ENCODE data around the gene HMCN1. TPM values are rescaled to one million over a fixed set of nuclear protein-coding genes. Genes with fewer than 3 reads are reported as not detected.

HMCN1 gene
- polyA plus RNA-seq, 1 of the 3 experiments (the other 2 are of a cell fraction), result 59.5 TPM

- peaks cover 3 to 5% of the 10 kb centered on the region in 2 experiments for H3K36me3 ChIP-seq (replicated peaks in 1 of 2; ENCODE audit: control insufficient read depth in 1 of 2, insufficient read depth in 2 of 2, low read length in 1 of 2)
- H3K9ac ChIP-seq, result no peak overlapping the region
- WGBS (ENCODE audit: low lambda C conversion rate), result 6% methylated on average over 3 of the region's 3 CpGs
- peak overlapping the region; percentile 72 to 74; a peak in 3 of 4 replicates for H3K27ac ChIP-seq (ENCODE audit: low read depth in 2 of 2, low read length in 1 of 2)
- H3F3A ChIP-seq (replicated peaks; ENCODE audit: insufficient read depth), result peaks cover 25% of the 10 kb centered on the region
- POLR2A ChIA-PET, result no interaction called here
- peak overlapping the region; percentile 3; the same call in 1 of the 2 replicates for H2AFZ ChIP-seq (ENCODE audit: low read depth)
- no peak overlapping the region for H3K4me2 ChIP-seq
- no peaks in the 10 kb centered on the region for H3K27me3 ChIP-seq (ENCODE audit: insufficient read depth)
- H4K20me1 ChIP-seq (ENCODE audit: insufficient read depth), result no peaks in the 10 kb centered on the region
- H3K9me3 ChIP-seq, result no peaks in the 10 kb centered on the region
- DNase-seq, result no peak
- H3K79me2 ChIP-seq (ENCODE audit: insufficient read depth), result no peaks in the 10 kb centered on the region
- H3K9me2 ChIP-seq, result no peaks in the 10 kb centered on the region
- no peak for TF ChIP-seq FOXM1 (IDR thresholded peaks at IDR 0.05; ENCODE audit: low read depth)
- TF ChIP-seq PBX3 (IDR thresholded peaks at IDR 0.05), result peak; percentile 19; the same call in 1 of the 2 replicates
- no peak overlapping the region for H3K4me3 ChIP-seq (ENCODE audit: low read depth in 2 of 2, low read length in 1 of 2)
- peaks cover 2 to 26% of the 10 kb centered on the region in 2 experiments; a peak in 2 of 4 replicates for H3K4me1 ChIP-seq (ENCODE audit: control insufficient read depth in 1 of 2, insufficient read depth in 2 of 2, low read depth in 1 of 2, low read length in 1 of 2)
- CTCF ChIA-PET, result interaction anchor here (1.3 kb wide), 1 partner anchor 49 kb away, joined by 3 read pairs; no protein-coding TSS in a partner anchor
Observed at GRCh38 chr1:185862235-185862634, 128.0 kb downstream of the HMCN1 start.

- no peaks in the 10 kb centered on the region for H3K9me3 ChIP-seq
- no peak overlapping the region for H3K4me2 ChIP-seq
- H3K27me3 ChIP-seq (ENCODE audit: insufficient read depth), result no peaks in the 10 kb centered on the region
- peaks cover 2 to 24% of the 10 kb centered on the region in 2 experiments; a peak in 2 of 4 replicates for H3K4me1 ChIP-seq (ENCODE audit: control insufficient read depth in 1 of 2, insufficient read depth in 2 of 2, low read depth in 1 of 2, low read length in 1 of 2)
- no peak for DNase-seq
- H3K9ac ChIP-seq, result no peak overlapping the region
- H3K36me3 ChIP-seq (replicated peaks in 1 of 2; ENCODE audit: control insufficient read depth in 1 of 2, insufficient read depth in 2 of 2, low read length in 1 of 2), result peaks cover 3 to 5% of the 10 kb centered on the region in 2 experiments
- ChIA-PET POLR2A (no interaction called here), CTCF (no interaction called here)
- H3K79me2 ChIP-seq (ENCODE audit: insufficient read depth), result no peaks in the 10 kb centered on the region
- no peak for TF ChIP-seq NRF1 (IDR thresholded peaks at IDR 0.05; ENCODE audit: low read depth, low read length)
- no peak for TF ChIP-seq TCF12 (IDR thresholded peaks at IDR 0.05)
- no peak for TF ChIP-seq SMC3 (IDR thresholded peaks at IDR 0.05; ENCODE audit: low read depth, low read length)
- TF ChIP-seq RCOR1 (IDR thresholded peaks at IDR 0.05; ENCODE audit: low read length), result no peak
- TF ChIP-seq RXRA (IDR thresholded peaks at IDR 0.05; ENCODE audit: borderline replicate concordance, low read depth), result no peak
- TF ChIP-seq ELF1 (IDR thresholded peaks at IDR 0.05), result no peak
- TF ChIP-seq EP300 (IDR thresholded peaks at IDR 0.05; ENCODE audit: borderline replicate concordance in 1 of 2, low read depth in 1 of 2, low read length in 1 of 2), result no peak
- TF ChIP-seq GATA2 (CRISPR knock-in tag; IDR thresholded peaks at IDR 0.05), result no peak
- no peak for TF ChIP-seq SIN3A (IDR thresholded peaks at IDR 0.05; ENCODE audit: borderline replicate concordance, low read depth, low read length)
- TF ChIP-seq PBX3 (IDR thresholded peaks at IDR 0.05), result no peak
- TF ChIP-seq JUND (IDR thresholded peaks at IDR 0.05), result no peak
- no peak for TF ChIP-seq FOXM1 (IDR thresholded peaks at IDR 0.05; ENCODE audit: low read depth)
- no peak for TF ChIP-seq GABPA (IDR thresholded peaks at IDR 0.05; ENCODE audit: low read depth)
- TF ChIP-seq POLR2AphosphoS5 (IDR thresholded peaks at IDR 0.05; ENCODE audit: low read depth, low read length), result no peak
- no peak for TF ChIP-seq USF1 (IDR thresholded peaks at IDR 0.05; ENCODE audit: borderline replicate concordance, low read depth)
- no peak for TF ChIP-seq FOSL2 (IDR thresholded peaks at IDR 0.05; ENCODE audit: borderline replicate concordance, low read depth)
- no peak for TF ChIP-seq EZH2phosphoT487 (IDR thresholded peaks at IDR 0.05; ENCODE audit: borderline replicate concordance, low read depth)
- TF ChIP-seq MEF2A (IDR thresholded peaks at IDR 0.05; ENCODE audit: borderline replicate concordance, low read depth), result no peak
- H3F3A ChIP-seq (replicated peaks; ENCODE audit: insufficient read depth), result peaks cover 25% of the 10 kb centered on the region
- WGBS (ENCODE audit: low lambda C conversion rate), result 50% methylated on average over 5 of the region's 5 CpGs
- H2AFZ ChIP-seq (ENCODE audit: low read depth), result no peak overlapping the region
- H4K20me1 ChIP-seq (ENCODE audit: insufficient read depth), result no peaks in the 10 kb centered on the region
- H3K9me2 ChIP-seq, result no peaks in the 10 kb centered on the region
- peak overlapping the region in 1 of 2 experiments; percentile 74; a peak in 2 of 4 replicates for H3K27ac ChIP-seq (ENCODE audit: low read depth in 2 of 2, low read length in 1 of 2)
- H3K4me3 ChIP-seq (ENCODE audit: low read depth in 2 of 2, low read length in 1 of 2), result no peak overlapping the region
Observed at GRCh38 chr1:185864331-185864730, 130.1 kb downstream of the HMCN1 start.
